K562 (cell line): Measurements from ENCODE around the gene HMGB2. TPM values are rescaled to one million over a fixed set of nuclear protein-coding genes. Genes with fewer than 3 reads are reported as not detected.

Experiments used
- CREBBP ChIP-seq: IDR thresholded peaks from one replicate; pipeline ENCODE4 v1.6.1; 2012; ENCODE audit warnings: low read depth, mild to moderate bottlenecking, control low read depth, inconsistent platforms, low read length
- GTF2A2 ChIP-seq: IDR thresholded peaks from 2 replicates; pipeline ENCODE4 v1.6.1; 2016; ENCODE audit warnings: mild to moderate bottlenecking, missing genetic modification characterization, missing compliant biosample characterization
- HDAC6 ChIP-seq: IDR thresholded peaks from 2 replicates; pipeline ENCODE4 v1.6.1; 2012; ENCODE audit warnings: low read depth, mild to moderate bottlenecking, control low read depth, inconsistent platforms, low read length, moderate library complexity
- HNRNPLL ChIP-seq: fragments of 200-400 bp; formaldehyde crosslinking; IDR thresholded peaks from 2 replicates; pipeline ENCODE4 v1.6.1; 2017; ENCODE audit warnings: low read length, low read depth, mild to moderate bottlenecking; ENCODE audit not compliant: poor library complexity, severe bottlenecking
- JUNB ChIP-seq: fragments of 450-650 bp; formaldehyde crosslinking; conservative IDR thresholded peaks from 2 replicates; pipeline ENCODE4 v1.4.0; 2020; ENCODE audit warnings: mild to moderate bottlenecking
- NRF1 ChIP-seq, 2 experiments: fragments of 450-650 bp; IDR thresholded peaks in 1 of 2; conservative IDR thresholded peaks in 1 of 2; 2 replicates each; pipeline ENCODE4 v1.6.1; 2014; ENCODE audit warnings: mild to moderate bottlenecking in 2 of 2
- PHF8 ChIP-seq: fragments of 200-600 bp; sonication (generic); IDR thresholded peaks from 2 replicates; pipeline ENCODE4 v1.6.1; 2012; ENCODE audit warnings: mixed run types, mild to moderate bottlenecking, inconsistent platforms, low read length, moderate library complexity, borderline replicate concordance
- RUNX1 ChIP-seq: sonication (generic); IDR thresholded peaks from 2 replicates; pipeline ENCODE4 v1.6.1; 2016; ENCODE audit warnings: antibody characterized with exemption, low read depth
- SMAD2 ChIP-seq: fragments of 150-350 bp; IDR thresholded peaks from 2 replicates; pipeline ENCODE4 v1.6.1; 2014; ENCODE audit warnings: low read depth, mild to moderate bottlenecking, low read length
- ZBED1 ChIP-seq: IDR thresholded peaks from 2 replicates; pipeline ENCODE4 v1.6.1; 2014
- ZNF146 ChIP-seq: IDR thresholded peaks from one replicate; pipeline ENCODE4 v1.6.1; 2018; ENCODE audit warnings: missing compliant biosample characterization; ENCODE audit not compliant: unreplicated experiment
- polyA plus RNA-seq, 8 experiments: library from polyadenylated mRNA; depleted of rRNA in 4 of 8; stranded (reverse) in 5 of 8; unstranded in 3 of 8; fragments of >200 nt; fragmentation: Nextera tagmentation in 2 of 8; fragmentation: Illumina TruSeq in 1 of 8; extraction: Ambion mirVana in 2 of 8; extraction: Trizol in 1 of 8; gene quantifications; 2 replicates each; pipeline versions ENCODE4 v1.2.1 to v1.2.3, GENCODE V29; 2011 to 2014; ENCODE audit warnings: inconsistent platforms in 1 of 8, missing spikeins in 1 of 8
- total RNA-seq, 7 experiments: library from RNA; depleted of rRNA in 6 of 7; stranded (reverse); fragments of >200 nt in 6 of 7; fragmentation: Illumina TruSeq in 2 of 7; extraction: Trizol in 2 of 7; gene quantifications; 2 replicates each; pipeline versions ENCODE4 v1.2.1 to v1.2.3, GENCODE V29; 2011 to 2021; ENCODE audit warnings: low replicate concordance in 1 of 7
- TF ChIP-seq, protein P1 (sequence below), 2 experiments: fragments of 450-650 bp; formaldehyde crosslinking in 1 of 2; IDR thresholded peaks; 2 replicates each; pipeline versions ENCODE4 v1.4.0 to v1.6.1; 2014 to 2020; ENCODE audit warnings: mild to moderate bottlenecking in 2 of 2, borderline replicate concordance in 1 of 2, low read depth in 1 of 2
- TF ChIP-seq, protein P2 (sequence below): sonication (generic); formaldehyde crosslinking; IDR thresholded peaks from 2 replicates; pipeline ENCODE4 v1.8.0; 2022; ENCODE audit warnings: missing genetic modification reagents, mild to moderate bottlenecking, borderline replicate concordance
- TF ChIP-seq, protein P3 (sequence below): fragments of 450-650 bp; IDR thresholded peaks from 2 replicates; pipeline ENCODE4 v1.6.1; 2018; ENCODE audit not compliant: partially characterized antibody

Gene HMGB2
- total and polyA plus RNA-seq, 9 of the 15 experiments (the other 6 are each of a cell fraction or from before 2014, with no cell fraction given): 309 to 822 (median 626) TPM

DNA sequence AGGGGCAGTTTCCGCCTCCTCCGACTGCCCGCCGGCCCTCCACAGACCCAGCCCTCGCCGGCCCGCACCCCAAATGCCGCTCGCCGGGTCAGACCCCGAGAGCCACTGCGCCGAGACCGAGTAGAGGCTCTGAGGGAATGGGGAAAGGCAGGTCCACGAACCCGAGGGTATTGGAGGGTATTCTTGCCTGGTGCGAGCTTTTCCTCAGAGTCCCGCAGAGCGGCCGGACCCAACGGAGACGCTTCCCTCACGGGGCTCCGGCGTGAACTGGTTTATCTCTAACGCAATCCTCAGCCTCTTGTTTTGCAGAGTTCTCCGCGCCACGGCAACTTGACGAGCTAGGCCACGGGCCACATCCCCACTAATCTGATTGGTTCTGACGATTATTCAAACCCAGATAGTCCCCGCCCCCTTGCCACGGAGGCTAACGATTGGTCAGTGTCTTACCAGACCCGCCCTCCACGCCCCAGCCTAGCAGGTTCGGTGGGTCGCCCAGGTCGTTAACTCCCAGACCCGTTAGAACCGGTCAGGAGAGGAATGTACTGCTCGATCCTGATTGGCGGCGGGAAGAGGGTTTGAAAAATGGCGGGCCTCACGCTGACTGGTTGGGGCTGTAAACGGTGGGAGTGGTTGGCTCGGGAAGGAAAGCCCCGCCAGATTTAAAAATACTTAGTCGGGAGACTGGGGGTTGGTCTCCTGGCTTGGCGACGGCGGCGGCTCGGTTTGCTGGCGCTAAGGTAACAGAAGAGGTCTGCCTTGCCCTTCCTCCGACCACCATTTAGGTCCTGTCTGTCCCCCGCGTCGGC is at the start of gene HMGB2 (continued):
- TF ChIP-seq, protein P1, sequence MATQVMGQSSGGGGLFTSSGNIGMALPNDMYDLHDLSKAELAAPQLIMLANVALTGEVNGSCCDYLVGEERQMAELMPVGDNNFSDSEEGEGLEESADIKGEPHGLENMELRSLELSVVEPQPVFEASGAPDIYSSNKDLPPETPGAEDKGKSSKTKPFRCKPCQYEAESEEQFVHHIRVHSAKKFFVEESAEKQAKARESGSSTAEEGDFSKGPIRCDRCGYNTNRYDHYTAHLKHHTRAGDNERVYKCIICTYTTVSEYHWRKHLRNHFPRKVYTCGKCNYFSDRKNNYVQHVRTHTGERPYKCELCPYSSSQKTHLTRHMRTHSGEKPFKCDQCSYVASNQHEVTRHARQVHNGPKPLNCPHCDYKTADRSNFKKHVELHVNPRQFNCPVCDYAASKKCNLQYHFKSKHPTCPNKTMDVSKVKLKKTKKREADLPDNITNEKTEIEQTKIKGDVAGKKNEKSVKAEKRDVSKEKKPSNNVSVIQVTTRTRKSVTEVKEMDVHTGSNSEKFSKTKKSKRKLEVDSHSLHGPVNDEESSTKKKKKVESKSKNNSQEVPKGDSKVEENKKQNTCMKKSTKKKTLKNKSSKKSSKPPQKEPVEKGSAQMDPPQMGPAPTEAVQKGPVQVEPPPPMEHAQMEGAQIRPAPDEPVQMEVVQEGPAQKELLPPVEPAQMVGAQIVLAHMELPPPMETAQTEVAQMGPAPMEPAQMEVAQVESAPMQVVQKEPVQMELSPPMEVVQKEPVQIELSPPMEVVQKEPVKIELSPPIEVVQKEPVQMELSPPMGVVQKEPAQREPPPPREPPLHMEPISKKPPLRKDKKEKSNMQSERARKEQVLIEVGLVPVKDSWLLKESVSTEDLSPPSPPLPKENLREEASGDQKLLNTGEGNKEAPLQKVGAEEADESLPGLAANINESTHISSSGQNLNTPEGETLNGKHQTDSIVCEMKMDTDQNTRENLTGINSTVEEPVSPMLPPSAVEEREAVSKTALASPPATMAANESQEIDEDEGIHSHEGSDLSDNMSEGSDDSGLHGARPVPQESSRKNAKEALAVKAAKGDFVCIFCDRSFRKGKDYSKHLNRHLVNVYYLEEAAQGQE (IDR thresholded peaks at IDR 0.05; ENCODE audit: borderline replicate concordance): peak; percentile 99
- TF ChIP-seq, protein P1 (CRISPR knock-in tag; IDR thresholded peaks at IDR 0.05; ENCODE audit: low read depth): no peak; the same call in 1 of the 2 replicates
- TF ChIP-seq ZNF146 (CRISPR knock-in tag) (peak; percentile 8), GTF2A2 (tag) (no peak), RUNX1 (no peak), NRF1 (conservative IDR thresholded peaks at IDR 0.05 in 1 of 2, IDR thresholded peaks at IDR 0.05 in 1 of 2) (0 out of 4 replicates have a peak, but pooled peaks of 1 of the 2 experiments have one; percentile 11), SMAD2 (no peak), HDAC6 (peak; percentile 71; the same call in 1 of the 2 replicates), JUNB (no peak), CREBBP (no peak), PHF8 (peak; percentile 77), HNRNPLL (peak; percentile 80), ZBED1 (no peak)
- TF ChIP-seq, protein P2, sequence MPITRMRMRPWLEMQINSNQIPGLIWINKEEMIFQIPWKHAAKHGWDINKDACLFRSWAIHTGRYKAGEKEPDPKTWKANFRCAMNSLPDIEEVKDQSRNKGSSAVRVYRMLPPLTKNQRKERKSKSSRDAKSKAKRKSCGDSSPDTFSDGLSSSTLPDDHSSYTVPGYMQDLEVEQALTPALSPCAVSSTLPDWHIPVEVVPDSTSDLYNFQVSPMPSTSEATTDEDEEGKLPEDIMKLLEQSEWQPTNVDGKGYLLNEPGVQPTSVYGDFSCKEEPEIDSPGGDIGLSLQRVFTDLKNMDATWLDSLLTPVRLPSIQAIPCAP: no peak
- TF ChIP-seq, protein P3, sequence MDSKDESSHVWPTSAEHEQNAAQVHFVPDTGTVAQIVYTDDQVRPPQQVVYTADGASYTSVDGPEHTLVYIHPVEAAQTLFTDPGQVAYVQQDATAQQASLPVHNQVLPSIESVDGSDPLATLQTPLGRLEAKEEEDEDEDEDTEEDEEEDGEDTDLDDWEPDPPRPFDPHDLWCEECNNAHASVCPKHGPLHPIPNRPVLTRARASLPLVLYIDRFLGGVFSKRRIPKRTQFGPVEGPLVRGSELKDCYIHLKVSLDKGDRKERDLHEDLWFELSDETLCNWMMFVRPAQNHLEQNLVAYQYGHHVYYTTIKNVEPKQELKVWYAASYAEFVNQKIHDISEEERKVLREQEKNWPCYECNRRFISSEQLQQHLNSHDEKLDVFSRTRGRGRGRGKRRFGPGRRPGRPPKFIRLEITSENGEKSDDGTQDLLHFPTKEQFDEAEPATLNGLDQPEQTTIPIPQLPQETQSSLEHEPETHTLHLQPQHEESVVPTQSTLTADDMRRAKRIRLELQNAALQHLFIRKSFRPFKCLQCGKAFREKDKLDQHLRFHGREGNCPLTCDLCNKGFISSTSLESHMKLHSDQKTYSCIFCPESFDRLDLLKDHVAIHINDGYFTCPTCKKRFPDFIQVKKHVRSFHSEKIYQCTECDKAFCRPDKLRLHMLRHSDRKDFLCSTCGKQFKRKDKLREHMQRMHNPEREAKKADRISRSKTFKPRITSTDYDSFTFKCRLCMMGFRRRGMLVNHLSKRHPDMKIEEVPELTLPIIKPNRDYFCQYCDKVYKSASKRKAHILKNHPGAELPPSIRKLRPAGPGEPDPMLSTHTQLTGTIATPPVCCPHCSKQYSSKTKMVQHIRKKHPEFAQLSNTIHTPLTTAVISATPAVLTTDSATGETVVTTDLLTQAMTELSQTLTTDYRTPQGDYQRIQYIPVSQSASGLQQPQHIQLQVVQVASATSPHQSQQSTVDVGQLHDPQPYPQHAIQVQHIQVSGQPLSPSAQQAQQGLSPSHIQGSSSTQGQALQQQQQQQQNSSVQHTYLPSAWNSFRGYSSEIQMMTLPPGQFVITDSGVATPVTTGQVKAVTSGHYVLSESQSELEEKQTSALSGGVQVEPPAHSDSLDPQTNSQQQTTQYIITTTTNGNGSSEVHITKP: no peak
